Transverse colon (tissue), 4 donors: Measurements from ENCODE around the gene MYO5B. TPM values are rescaled to one million over a fixed set of nuclear protein-coding genes. Genes with fewer than 3 reads are reported as not detected.

Experiments used
- DNase-seq: peaks from one replicate; pipeline ENCODE4 v3.0.0-alpha.2; 2019
- H3K27ac ChIP-seq, 4 donors: fragments of 200-600 bp; sonication (generic); 2 replicates each; pipeline ENCODE4 v1.5.1; 2016 to 2018; ENCODE audit warnings: inconsistent platforms in 4 of 4
- H3K27me3 ChIP-seq: fragments of 200-600 bp; sonication (generic); 2 replicates; pipeline ENCODE4 v1.5.1; 2017; ENCODE audit warnings: inconsistent platforms
- H3K36me3 ChIP-seq, 4 donors: fragments of 200-600 bp; sonication (generic); 2 replicates each; pipeline ENCODE4 v1.5.1; 2017 to 2019; ENCODE audit warnings: inconsistent platforms in 4 of 4
- H3K4me1 ChIP-seq, 4 donors: fragments of 200-600 bp; sonication (generic); 2 replicates each; pipeline ENCODE4 v1.5.1; 2017 to 2020; ENCODE audit warnings: inconsistent platforms in 4 of 4
- H3K4me3 ChIP-seq, 4 donors: fragments of 200-600 bp; sonication (generic); 1 replicate in 1 of 4; 2 replicates in 3 of 4; pipeline versions ENCODE4 v1.5.1 to v1.6.1; 2017 to 2019; ENCODE audit warnings: inconsistent platforms in 4 of 4
- H3K9me3 ChIP-seq, 2 donors: fragments of 200-600 bp; sonication (generic); 2 replicates each; pipeline ENCODE4 v1.5.1; 2017 to 2019; ENCODE audit warnings: inconsistent platforms in 2 of 2
- CTCF ChIP-seq, 5 experiments: fragments of 200-600 bp in 3 of 5; fragments of 450-650 bp in 2 of 5; sonication (generic) in 3 of 5; IDR thresholded peaks; 1 replicate in 2 of 5; 2 replicates in 3 of 5; pipeline ENCODE4 v1.5.1; 2016 to 2017; ENCODE audit warnings: antibody characterized with exemption in 5 of 5, inconsistent platforms in 3 of 5, mild to moderate bottlenecking in 2 of 5, moderate library complexity in 1 of 5
- EP300 ChIP-seq: sonication (generic); formaldehyde crosslinking; IDR thresholded peaks from one replicate; pipeline ENCODE4 v1.6.1; 2017; ENCODE audit warnings: antibody characterized with exemption, low read depth
- POLR2A ChIP-seq: fragments of 450-650 bp; IDR thresholded peaks from one replicate; pipeline ENCODE4 v1.6.1; 2016; ENCODE audit warnings: antibody characterized with exemption, mild to moderate bottlenecking, moderate library complexity
- POLR2AphosphoS5 ChIP-seq, 3 donors: sonication (generic); formaldehyde crosslinking; IDR thresholded peaks; one replicate each; pipeline ENCODE4 v1.6.1; 2016; ENCODE audit warnings: antibody characterized with exemption in 3 of 3
- WGBS, 2 donors: methylation state at CpG; one replicate each; pipeline ENCODE4 v1.1.5; 2018; ENCODE audit warnings: low coverage in 1 of 2; 5-methylcytosine and 5-hydroxymethylcytosine counted together
- in situ Hi-C, 4 donors: fragments of 200-750 bp; cut with MboI; loops; one replicate each; pipeline versions ENCODE4 v1.15.0 to v1.15.1; 2017; ENCODE audit warnings: low sequenced_read_pairs in 3 of 4, low pct_ligation_motif_present in 1 of 4, low pct_unique_long_range_greater_than_20kb in 1 of 4
- intact Hi-C: fragments of 100-400 bp; cut with DNase I; formaldehyde crosslinking; loops from one replicate; pipeline ENCODE4 v1.15.1; 2023; ENCODE audit warnings: low total_unique reads
- total RNA-seq, 4 donors: library from RNA; depleted of rRNA; stranded (reverse); fragments of >200 nt; gene quantifications; one replicate each; pipeline ENCODE4 v1.1.0, GENCODE V29; 2016

MYO5B gene
- total RNA-seq, 4 donors from 2014 or later, result 96.7 to 144 (median 114) TPM

- DNase-seq, result no peak
- H3K4me1 ChIP-seq, result peaks cover 0 to 21% (median 11%) of the 10 kb centered on the region in 4 donors
- H3K4me3 ChIP-seq, result no peak overlapping the region
- in situ Hi-C loops (no loop called here), intact Hi-C loops (no loop called here)
- H3K9me3 ChIP-seq, result no peaks in the 10 kb centered on the region
- WGBS, 2 donors, result 56 to 86% methylated on average over 1 of the region's 1 CpG
- TF ChIP-seq CTCF (IDR thresholded peaks at IDR 0.05) (no peak), POLR2A (no peak), POLR2AphosphoS5 (IDR thresholded peaks at IDR 0.05) (no peak), EP300 (no peak)
- no peaks in the 10 kb centered on the region for H3K36me3 ChIP-seq
- no peak overlapping the region for H3K27ac ChIP-seq
- H3K27me3 ChIP-seq, result no peaks in the 10 kb centered on the region
Measured at GRCh38 chr18:50186385-50186784, 8.6 kb downstream of the MYO5B start.

GRCh38 chr18:50183556-50183955 lies 11.4 kb downstream of the MYO5B start:
- in situ Hi-C loops (no loop called here), intact Hi-C loops (no loop called here)
- no peak for DNase-seq
- 80 to 88% methylated on average over 3 to 5 of the region's 5 CpGs for WGBS, 2 donors
- TF ChIP-seq EP300, result no peak
- no peak for TF ChIP-seq POLR2A
- TF ChIP-seq CTCF (IDR thresholded peaks at IDR 0.05), result no peak
- no peak for TF ChIP-seq POLR2AphosphoS5 (IDR thresholded peaks at IDR 0.05)
- Histone ChIP-seq H3K4me3 (no peak overlapping the region), H3K9me3 (no peaks in the 10 kb centered on the region), H3K36me3 (no peaks in the 10 kb centered on the region), H3K27me3 (no peaks in the 10 kb centered on the region), H3K27ac (no peak overlapping the region), H3K4me1 (peaks cover 0 to 9% (median 7%) of the 10 kb centered on the region in 4 donors)

- Histone ChIP-seq H3K27ac (no peak overlapping the region), H3K9me3 (no peaks in the 10 kb centered on the region), H3K4me3 (no peak overlapping the region), H3K27me3 (no peaks in the 10 kb centered on the region), H3K4me1 (peaks cover 0 to 4% (median 0%) of the 10 kb centered on the region in 4 donors), H3K36me3 (no peaks in the 10 kb centered on the region)
- in situ Hi-C loops (no loop called here), intact Hi-C loops (loop anchor here (1.0 kb wide), 1 partner anchor 22 kb away; no protein-coding TSS in a partner anchor)
- WGBS, 2 donors, result 55 to 58% methylated on average over 1 of the region's 1 CpG
- TF ChIP-seq POLR2AphosphoS5 (IDR thresholded peaks at IDR 0.05) (no peak), EP300 (no peak), CTCF (IDR thresholded peaks at IDR 0.05) (no peak), POLR2A (no peak)
- DNase-seq, result no peak
Measured at GRCh38 chr18:50182511-50182910, 12.4 kb downstream of the MYO5B start.

- Histone ChIP-seq H3K9me3 (no peaks in the 10 kb centered on the region), H3K4me1 (peaks cover 0 to 10% (median 3%) of the 10 kb centered on the region in 4 donors), H3K4me3 (no peak overlapping the region), H3K36me3 (no peaks in the 10 kb centered on the region), H3K27ac (no peak overlapping the region), H3K27me3 (no peaks in the 10 kb centered on the region)
- no peak for DNase-seq
- TF ChIP-seq EP300 (no peak), CTCF (IDR thresholded peaks at IDR 0.05) (no peak), POLR2A (no peak), POLR2AphosphoS5 (IDR thresholded peaks at IDR 0.05) (no peak)
- intact Hi-C loops, result no loop called here
- WGBS, 2 donors, result 48 to 50% methylated on average over 2 of the region's 2 CpGs
- in situ Hi-C loops, result no loop called here
Measured at GRCh38 chr18:50181590-50181989, 13.4 kb downstream of the MYO5B start.
